Uterus (tissue), 4 donors: ENCODE results near the gene MYOC. TPM values are rescaled to one million over a fixed set of nuclear protein-coding genes. Genes with fewer than 3 reads are reported as not detected.

Experiments
- DNase-seq, 2 donors: peaks; one replicate each; pipeline ENCODE4 v3.0.0-alpha.2; 2019 to 2020
- H3K27ac ChIP-seq, 2 donors: fragments of 200-600 bp; sonication (generic); 1 replicate in 1 of 2; 2 replicates in 1 of 2; pipeline ENCODE4 v1.5.1; 2016 to 2018
- H3K27me3 ChIP-seq, 2 donors: fragments of 200-600 bp; sonication (generic); one replicate each; pipeline ENCODE4 v1.5.1; 2018 to 2019; ENCODE audit warnings: control low read depth in 1 of 2
- H3K36me3 ChIP-seq, 2 donors: fragments of 200-600 bp; sonication (generic); one replicate each; pipeline ENCODE4 v1.5.1; 2019; ENCODE audit warnings: control low read depth in 1 of 2
- H3K4me1 ChIP-seq, 2 donors: fragments of 200-600 bp; sonication (generic); one replicate each; pipeline ENCODE4 v1.5.1; 2018 to 2019; ENCODE audit warnings: control low read depth in 1 of 2
- H3K4me3 ChIP-seq, 2 donors: fragments of 200-600 bp; sonication (generic); 1 replicate in 1 of 2; 2 replicates in 1 of 2; pipeline ENCODE4 v1.5.1; 2018 to 2019; ENCODE audit warnings: mild to moderate bottlenecking in 1 of 2
- H3K9me3 ChIP-seq, 2 donors: fragments of 200-600 bp; sonication (generic); one replicate each; pipeline ENCODE4 v1.5.1; 2019; ENCODE audit warnings: control low read depth in 1 of 2
- POLR2A ChIP-seq, 2 donors: fragments of 450-650 bp; IDR thresholded peaks; one replicate each; pipeline ENCODE4 v1.6.1; 2016; ENCODE audit warnings: antibody characterized with exemption in 2 of 2, mild to moderate bottlenecking in 1 of 2, moderate library complexity in 1 of 2
- intact Hi-C: fragments of 100-400 bp; cut with DNase I; formaldehyde crosslinking; loops from one replicate; pipeline ENCODE4 v1.15.1; 2023; ENCODE audit warnings: low total_unique reads
- total RNA-seq, 4 donors: library from RNA; depleted of rRNA in 3 of 4; stranded (reverse); fragments of >200 nt in 3 of 4; gene quantifications; one replicate each; pipeline versions ENCODE4 v1.1.0 to v1.2.4, GENCODE V29; 2014 to 2023
- TF ChIP-seq, protein P1 (sequence below), 4 experiments: fragments of 200-600 bp in 2 of 4; fragments of 450-650 bp in 2 of 4; sonication (generic) in 2 of 4; IDR thresholded peaks; one replicate each; pipeline ENCODE4 v1.5.1; 2016 to 2019; ENCODE audit warnings: antibody characterized with exemption in 4 of 4, mild to moderate bottlenecking in 2 of 4, moderate library complexity in 1 of 4
- donor health status: DM: yes; HTN: yes; CAD: no.

Gene MYOC
- total RNA-seq, 4 donors from 2014 or later: 5.6 to 38.2 (median 13.2) TPM

DNA sequence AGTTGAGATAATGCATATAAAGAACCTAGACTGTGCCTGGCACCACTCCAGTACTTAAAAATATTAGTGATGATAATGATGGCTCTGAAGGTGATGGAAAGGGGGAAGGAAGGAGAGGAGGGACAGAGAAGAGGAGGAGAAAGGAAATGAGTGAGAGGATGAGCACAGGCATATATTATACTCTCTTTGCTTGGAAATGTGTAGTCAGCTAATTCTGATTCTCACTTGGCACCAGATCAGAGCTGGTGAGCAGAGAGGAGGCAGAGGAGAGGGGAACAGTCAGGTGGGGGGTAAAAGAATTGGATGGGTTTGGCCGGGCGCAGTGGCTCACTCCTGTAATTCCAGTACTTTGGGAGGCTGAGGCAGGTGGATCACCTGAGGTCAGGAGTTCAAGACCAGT, 24.3 kb upstream of the MYOC start:
- TF ChIP-seq POLR2A (IDR thresholded peaks at IDR 0.05): no peak
- TF ChIP-seq, protein P1, sequence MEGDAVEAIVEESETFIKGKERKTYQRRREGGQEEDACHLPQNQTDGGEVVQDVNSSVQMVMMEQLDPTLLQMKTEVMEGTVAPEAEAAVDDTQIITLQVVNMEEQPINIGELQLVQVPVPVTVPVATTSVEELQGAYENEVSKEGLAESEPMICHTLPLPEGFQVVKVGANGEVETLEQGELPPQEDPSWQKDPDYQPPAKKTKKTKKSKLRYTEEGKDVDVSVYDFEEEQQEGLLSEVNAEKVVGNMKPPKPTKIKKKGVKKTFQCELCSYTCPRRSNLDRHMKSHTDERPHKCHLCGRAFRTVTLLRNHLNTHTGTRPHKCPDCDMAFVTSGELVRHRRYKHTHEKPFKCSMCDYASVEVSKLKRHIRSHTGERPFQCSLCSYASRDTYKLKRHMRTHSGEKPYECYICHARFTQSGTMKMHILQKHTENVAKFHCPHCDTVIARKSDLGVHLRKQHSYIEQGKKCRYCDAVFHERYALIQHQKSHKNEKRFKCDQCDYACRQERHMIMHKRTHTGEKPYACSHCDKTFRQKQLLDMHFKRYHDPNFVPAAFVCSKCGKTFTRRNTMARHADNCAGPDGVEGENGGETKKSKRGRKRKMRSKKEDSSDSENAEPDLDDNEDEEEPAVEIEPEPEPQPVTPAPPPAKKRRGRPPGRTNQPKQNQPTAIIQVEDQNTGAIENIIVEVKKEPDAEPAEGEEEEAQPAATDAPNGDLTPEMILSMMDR (IDR thresholded peaks at IDR 0.05): no peak

DNA sequence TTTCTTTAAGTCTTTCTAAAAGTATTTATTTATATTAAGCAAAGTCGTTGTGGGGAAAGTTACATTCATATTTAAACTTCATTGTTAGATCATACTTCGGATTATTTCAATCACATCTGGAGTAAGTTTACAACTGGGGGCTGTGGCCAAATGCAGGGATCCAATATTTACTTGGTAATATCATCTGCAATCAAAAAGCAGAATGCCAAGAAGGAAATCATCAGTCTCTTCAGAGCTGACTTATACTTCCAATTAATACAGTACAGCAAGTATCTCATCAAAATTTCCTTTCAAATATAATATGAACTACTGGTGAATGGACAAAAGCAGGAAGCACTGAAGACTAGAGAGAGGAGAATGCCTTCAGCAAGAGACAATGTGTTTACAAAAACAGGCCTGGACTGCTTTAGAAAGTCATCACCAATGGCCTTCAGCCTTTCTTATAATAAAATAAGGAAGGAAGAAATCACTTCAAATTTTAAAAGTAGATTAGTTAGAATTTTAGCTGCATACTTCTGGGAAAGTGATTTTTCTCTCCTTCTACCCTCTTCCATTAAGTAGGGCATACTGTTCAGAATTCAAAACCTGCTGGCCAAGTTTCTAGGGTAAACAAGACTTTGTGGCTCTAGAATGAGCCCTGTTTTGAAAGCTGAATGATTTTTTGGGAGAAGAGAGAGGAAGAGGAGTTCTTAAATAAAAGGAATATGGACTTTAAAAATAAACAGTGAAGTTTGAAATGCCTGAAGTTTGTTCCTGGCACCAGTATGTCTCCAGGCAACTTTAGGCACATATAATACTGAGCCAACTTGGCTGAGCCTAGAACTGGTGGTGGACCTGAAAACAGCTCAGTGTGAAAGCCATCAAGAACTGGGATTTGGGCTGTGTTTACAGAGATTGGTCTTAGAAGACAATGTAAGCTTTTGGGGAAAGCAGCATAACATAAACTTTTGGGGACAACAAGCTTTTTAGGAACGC, 22.2 kb upstream of the MYOC start:
- Histone ChIP-seq H3K4me1 (no peaks in the 10 kb centered on the region), H3K27me3 (no peaks in the 10 kb centered on the region), H3K27ac (peak overlapping the region; percentile 44 to 73), H3K4me3 (no peak overlapping the region), H3K36me3 (no peaks in the 10 kb centered on the region), H3K9me3 (no peaks in the 10 kb centered on the region)
- intact Hi-C loops: no loop called here
- no peak for TF ChIP-seq POLR2A (IDR thresholded peaks at IDR 0.05)
- TF ChIP-seq, protein P1 (IDR thresholded peaks at IDR 0.05): no peak
- DNase-seq: no peak

More for the DNA sequence above, 24.3 kb upstream of the MYOC start:
- intact Hi-C loops: no loop called here
- Histone ChIP-seq H3K4me3 (no peak overlapping the region), H3K36me3 (no peaks in the 10 kb centered on the region), H3K9me3 (no peaks in the 10 kb centered on the region), H3K4me1 (no peaks in the 10 kb centered on the region), H3K27ac (no peak overlapping the region), H3K27me3 (no peaks in the 10 kb centered on the region)
- DNase-seq: no peak

DNA sequence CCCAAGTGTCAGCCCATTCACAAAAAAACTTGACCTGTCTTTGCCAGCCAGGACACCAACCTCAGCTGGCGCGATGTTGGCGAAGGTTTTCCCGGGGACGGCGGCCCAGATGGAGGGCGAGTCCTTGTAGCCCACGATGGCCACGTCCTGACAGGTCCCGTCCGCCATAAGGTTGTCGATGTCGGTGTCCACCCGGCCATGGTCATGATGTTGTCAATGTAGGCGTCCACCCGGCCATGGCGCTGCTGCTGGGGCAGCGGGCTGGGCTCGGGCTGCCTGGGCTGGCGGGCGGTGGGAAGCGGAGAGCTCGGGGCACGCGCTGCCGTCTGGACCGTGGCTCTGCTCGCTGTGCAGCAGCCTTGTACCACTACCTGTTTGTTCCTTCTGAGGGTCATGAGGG, 18.3 kb upstream of the MYOC start:
- Histone ChIP-seq H3K36me3 (no peaks in the 10 kb centered on the region), H3K27me3 (no peaks in the 10 kb centered on the region), H3K9me3 (no peaks in the 10 kb centered on the region), H3K4me1 (no peaks in the 10 kb centered on the region), H3K27ac (no peak overlapping the region), H3K4me3 (no peak overlapping the region)
- no peak for TF ChIP-seq POLR2A (IDR thresholded peaks at IDR 0.05)
- TF ChIP-seq, protein P1 (IDR thresholded peaks at IDR 0.05): no peak
- no peak for DNase-seq
- intact Hi-C loops: no loop called here

DNA sequence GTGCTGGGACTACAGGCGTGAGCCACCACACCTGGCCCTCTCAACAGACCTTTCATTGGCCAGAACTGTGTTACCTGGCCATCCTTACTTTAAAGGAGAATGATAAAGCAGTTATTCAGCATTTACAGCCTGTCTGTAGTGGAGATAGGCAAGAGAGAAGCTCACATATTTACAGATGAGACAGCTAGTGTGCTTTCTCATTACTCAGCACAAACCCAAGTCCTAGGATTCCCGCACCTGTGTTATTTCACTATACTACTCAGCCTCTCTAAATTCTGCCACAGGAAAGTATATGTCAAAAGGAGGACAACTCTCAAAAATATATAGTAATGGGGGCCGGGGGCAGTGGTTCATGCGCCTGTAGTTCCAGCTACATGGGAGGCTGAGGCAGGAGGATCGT, 15.9 kb upstream of the MYOC start:
- H3K27me3 ChIP-seq: no peaks in the 10 kb centered on the region
- no peak overlapping the region for H3K27ac ChIP-seq
- intact Hi-C loops: no loop called here
- TF ChIP-seq, protein P1 (IDR thresholded peaks at IDR 0.05): no peak
- no peak for TF ChIP-seq POLR2A (IDR thresholded peaks at IDR 0.05)
- no peak for DNase-seq
- no peaks in the 10 kb centered on the region for H3K4me1 ChIP-seq
- H3K9me3 ChIP-seq: no peaks in the 10 kb centered on the region
- H3K36me3 ChIP-seq: no peaks in the 10 kb centered on the region
- H3K4me3 ChIP-seq: no peak overlapping the region

DNA sequence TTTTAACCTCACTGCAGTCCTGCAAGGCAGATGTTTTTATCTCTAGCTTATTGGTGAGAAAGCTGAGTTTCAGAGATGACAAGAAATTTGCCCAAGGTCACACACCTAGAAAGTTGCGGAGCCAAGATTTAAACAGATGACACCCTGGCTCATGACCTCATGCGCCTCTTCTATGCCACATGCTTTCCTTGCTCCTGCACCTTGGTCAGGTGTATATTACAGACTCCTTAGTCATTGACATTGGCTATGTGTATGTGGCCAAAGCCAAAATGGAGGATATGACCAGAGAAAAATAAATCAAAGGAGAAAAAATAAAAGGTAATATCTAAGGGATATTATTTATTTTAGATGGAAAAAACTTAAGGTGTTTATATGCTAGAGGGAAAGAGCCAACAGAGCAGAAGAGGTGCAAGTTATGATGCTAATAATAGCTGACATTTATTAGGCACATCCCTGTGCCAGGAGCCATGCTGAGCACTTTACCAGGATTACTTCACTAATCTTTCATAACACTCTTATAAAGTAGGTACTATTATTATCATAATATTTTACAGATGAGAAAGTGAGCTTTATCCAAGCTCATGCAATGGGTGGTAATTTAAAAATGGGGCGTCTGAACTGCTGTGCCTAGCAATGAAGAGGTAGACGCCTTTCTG, 13.8 kb upstream of the MYOC start:
- Histone ChIP-seq H3K36me3 (no peaks in the 10 kb centered on the region), H3K27me3 (no peaks in the 10 kb centered on the region), H3K4me3 (no peak overlapping the region), H3K4me1 (peaks cover 0 to 7% of the 10 kb centered on the region in 2 donors), H3K27ac (no peak overlapping the region), H3K9me3 (no peaks in the 10 kb centered on the region)
- TF ChIP-seq, protein P1 (IDR thresholded peaks at IDR 0.05): no peak
- no peak for TF ChIP-seq POLR2A (IDR thresholded peaks at IDR 0.05)
- DNase-seq: no peak
- intact Hi-C loops: no loop called here
